T-helper 1 cell treated with Interleukin-12 subunit alpha and Interleukin-12 subunit beta and Interleukin-4 antibody, amounts not matched to agents 30 μg/mL and 1 μg/mL, for 36 hours (primary cell): ENCODE results near the gene FRS2.

Experiments
- H3K27ac Mint-ChIP-seq: one replicate; pipeline ENCODE4 v1.8.0; 2021; ENCODE audit warnings: mild to moderate bottlenecking, mixed read lengths
- H3K27me3 Mint-ChIP-seq: one replicate; pipeline ENCODE4 v1.8.0; 2021; ENCODE audit warnings: low read depth, mixed read lengths
- H3K36me3 Mint-ChIP-seq: one replicate; pipeline ENCODE4 v1.8.0; 2021; ENCODE audit warnings: low read depth, mixed read lengths
- H3K4me1 Mint-ChIP-seq: one replicate; pipeline ENCODE4 v1.8.0; 2021; ENCODE audit warnings: low read depth, mixed read lengths
- H3K4me3 Mint-ChIP-seq: one replicate; pipeline ENCODE4 v1.8.0; 2021; ENCODE audit warnings: mild to moderate bottlenecking, moderate library complexity, mixed read lengths
- H3K9me3 Mint-ChIP-seq: one replicate; pipeline ENCODE4 v1.8.0; 2021; ENCODE audit warnings: mixed read lengths

The FRS2 gene

GRCh38 chr12:69474456-69474855 is 4.3 kb downstream of the FRS2 start:
- Mint-ChIP-seq H3K36me3 (peaks cover 10% of the 10 kb centered on the region), H3K27ac (no peak overlapping the region), H3K4me1 (peaks cover 27% of the 10 kb centered on the region), H3K9me3 (no peaks in the 10 kb centered on the region), H3K4me3 (no peak overlapping the region), H3K27me3 (no peaks in the 10 kb centered on the region)

- H3K36me3 Mint-ChIP-seq, result peaks cover 8% of the 10 kb centered on the region
- peak overlapping the region; percentile 55 for H3K27ac Mint-ChIP-seq
- H3K9me3 Mint-ChIP-seq, result no peaks in the 10 kb centered on the region
- peaks cover 25% of the 10 kb centered on the region for H3K4me1 Mint-ChIP-seq
- no peak overlapping the region for H3K4me3 Mint-ChIP-seq
- H3K27me3 Mint-ChIP-seq, result no peaks in the 10 kb centered on the region
Measured at GRCh38 chr12:69475237-69475975, 5.2 kb downstream of the FRS2 start.

DNA sequence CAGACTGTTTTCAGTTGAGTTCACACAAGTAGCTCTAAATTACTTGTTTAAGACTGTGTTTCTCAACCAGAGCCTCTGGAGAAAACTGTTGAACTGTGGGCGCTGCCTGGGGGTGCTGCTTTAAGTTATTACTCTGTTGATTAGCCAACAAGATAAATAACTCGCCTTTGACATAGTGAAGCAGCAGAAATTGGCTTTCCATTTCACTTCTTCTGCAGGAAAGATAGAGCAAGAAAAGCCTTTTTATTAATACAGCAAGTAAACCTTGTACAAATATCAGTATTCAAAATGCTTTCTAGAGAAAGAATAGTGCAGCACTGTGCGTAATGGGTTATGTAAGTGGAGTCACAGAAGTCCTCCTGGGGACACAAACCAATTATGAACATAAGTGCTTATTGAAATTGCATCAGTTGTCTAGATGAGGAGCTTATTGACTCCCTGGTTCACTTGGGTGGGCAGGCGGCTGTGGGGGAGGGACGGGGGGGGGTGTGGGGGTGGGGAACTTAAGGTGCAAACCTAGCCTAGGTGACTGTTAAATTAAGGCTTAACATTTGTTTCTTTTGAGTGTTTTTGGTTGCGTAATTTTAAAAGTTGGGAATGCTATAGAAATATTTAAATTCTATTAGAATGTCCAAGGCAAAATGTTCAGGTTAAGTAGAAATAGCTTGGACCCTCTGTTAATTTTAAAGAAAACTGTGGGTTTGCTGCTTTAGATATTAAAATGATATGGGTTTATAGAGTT is 6.3 kb downstream of the FRS2 start:
- Mint-ChIP-seq H3K27me3 (no peaks in the 10 kb centered on the region), H3K36me3 (peaks cover 5% of the 10 kb centered on the region), H3K9me3 (no peaks in the 10 kb centered on the region), H3K4me1 (peaks cover 18% of the 10 kb centered on the region), H3K27ac (no peak overlapping the region), H3K4me3 (no peak overlapping the region)

GRCh38 chr12:69479675-69480074 is 9.5 kb downstream of the FRS2 start:
- H3K4me1 Mint-ChIP-seq, result peaks cover 11% of the 10 kb centered on the region
- no peak overlapping the region for H3K4me3 Mint-ChIP-seq
- no peak overlapping the region for H3K27ac Mint-ChIP-seq

DNA sequence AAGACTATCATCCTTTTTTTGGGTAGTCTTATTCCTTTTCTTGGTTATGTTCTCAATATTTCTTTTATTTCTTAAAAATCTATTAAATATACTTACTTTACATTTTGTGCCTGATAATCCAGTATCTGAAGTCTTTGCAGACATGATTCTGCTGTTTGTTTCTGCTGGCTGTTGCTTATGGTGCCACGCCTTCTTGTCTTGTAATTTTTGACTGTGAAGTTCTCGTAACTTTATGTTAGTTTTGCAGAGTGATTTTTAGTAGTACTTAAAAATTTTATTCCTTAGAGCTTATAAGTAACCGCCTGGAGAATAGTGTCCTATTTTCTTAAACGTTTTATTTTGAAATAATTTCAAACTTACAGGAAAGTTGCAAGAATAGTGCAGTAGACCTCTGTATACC is 10.5 kb downstream of the FRS2 start:
- H3K4me1 Mint-ChIP-seq, result peaks cover 10% of the 10 kb centered on the region
- peaks cover 5% of the 10 kb centered on the region for H3K36me3 Mint-ChIP-seq
- no peaks in the 10 kb centered on the region for H3K9me3 Mint-ChIP-seq
- H3K27me3 Mint-ChIP-seq, result no peaks in the 10 kb centered on the region
- H3K4me3 Mint-ChIP-seq, result no peak overlapping the region
- no peak overlapping the region for H3K27ac Mint-ChIP-seq

More at GRCh38 chr12:69479675-69480074, 9.5 kb downstream of the FRS2 start:
- H3K27me3 Mint-ChIP-seq, result no peaks in the 10 kb centered on the region
- peaks cover 5% of the 10 kb centered on the region for H3K36me3 Mint-ChIP-seq
- H3K9me3 Mint-ChIP-seq, result no peaks in the 10 kb centered on the region

- H3K4me1 Mint-ChIP-seq, result peaks cover 9% of the 10 kb centered on the region
- H3K27me3 Mint-ChIP-seq, result no peaks in the 10 kb centered on the region
- no peaks in the 10 kb centered on the region for H3K9me3 Mint-ChIP-seq
- peaks cover 5% of the 10 kb centered on the region for H3K36me3 Mint-ChIP-seq
- H3K27ac Mint-ChIP-seq, result no peak overlapping the region
- H3K4me3 Mint-ChIP-seq, result no peak overlapping the region
Measured at GRCh38 chr12:69481133-69481532, 10.9 kb downstream of the FRS2 start.

DNA sequence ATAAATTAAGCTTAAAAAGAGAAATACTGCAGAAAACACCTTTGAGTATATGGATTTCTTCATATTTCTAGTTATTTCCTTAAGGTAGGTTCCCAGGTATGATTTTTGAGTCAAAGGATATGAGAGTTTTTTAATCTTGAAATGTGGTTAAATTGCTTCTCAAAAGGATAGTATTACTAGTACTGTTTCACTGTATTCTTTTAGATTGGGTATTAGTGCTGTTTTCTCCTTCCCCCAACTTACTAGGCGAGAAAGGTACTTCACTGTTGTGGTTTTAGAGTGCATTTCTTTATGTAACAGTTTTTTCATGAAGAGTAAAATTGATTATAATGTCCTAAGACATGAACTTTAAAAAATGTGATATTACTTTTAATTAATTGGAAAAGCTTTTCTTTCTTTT is 13.5 kb downstream of the FRS2 start:
- Mint-ChIP-seq H3K36me3 (peaks cover 16% of the 10 kb centered on the region), H3K9me3 (peaks cover 6% of the 10 kb centered on the region), H3K4me1 (peaks cover 15% of the 10 kb centered on the region), H3K27ac (no peak overlapping the region), H3K4me3 (no peak overlapping the region), H3K27me3 (no peaks in the 10 kb centered on the region)

DNA sequence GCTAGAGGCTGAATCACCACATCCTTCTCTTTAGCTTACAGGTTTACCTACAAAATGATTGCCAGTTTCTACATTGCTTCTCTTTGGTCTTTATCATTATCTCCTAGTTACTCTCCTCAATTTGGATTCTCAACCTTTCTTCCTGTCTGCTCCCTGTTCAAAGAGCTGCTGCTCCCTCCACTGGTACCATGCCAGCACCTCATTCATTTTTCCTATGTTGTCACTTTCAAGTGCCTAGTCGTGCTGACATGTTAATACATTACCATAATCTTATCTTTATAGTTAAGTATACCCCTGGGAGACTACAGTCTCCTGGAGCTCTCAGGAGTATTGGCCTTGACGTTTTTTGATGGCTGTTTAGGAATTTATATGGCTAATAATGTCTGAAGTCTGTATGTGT is 14.2 kb downstream of the FRS2 start:
- peaks cover 6% of the 10 kb centered on the region for H3K9me3 Mint-ChIP-seq
- no peak overlapping the region for H3K27ac Mint-ChIP-seq

GRCh38 chr12:69490920-69491643 is 20.9 kb downstream of the FRS2 start:
- no peak overlapping the region for H3K4me3 Mint-ChIP-seq
- H3K36me3 Mint-ChIP-seq, result peaks cover 13% of the 10 kb centered on the region
- peaks cover 6% of the 10 kb centered on the region for H3K4me1 Mint-ChIP-seq
- H3K9me3 Mint-ChIP-seq, result peaks cover 6% of the 10 kb centered on the region
- no peak overlapping the region for H3K27ac Mint-ChIP-seq
- no peaks in the 10 kb centered on the region for H3K27me3 Mint-ChIP-seq

More for the DNA sequence above, 14.2 kb downstream of the FRS2 start:
- peaks cover 16% of the 10 kb centered on the region for H3K36me3 Mint-ChIP-seq
- peaks cover 15% of the 10 kb centered on the region for H3K4me1 Mint-ChIP-seq
- no peaks in the 10 kb centered on the region for H3K27me3 Mint-ChIP-seq
- no peak overlapping the region for H3K4me3 Mint-ChIP-seq

DNA sequence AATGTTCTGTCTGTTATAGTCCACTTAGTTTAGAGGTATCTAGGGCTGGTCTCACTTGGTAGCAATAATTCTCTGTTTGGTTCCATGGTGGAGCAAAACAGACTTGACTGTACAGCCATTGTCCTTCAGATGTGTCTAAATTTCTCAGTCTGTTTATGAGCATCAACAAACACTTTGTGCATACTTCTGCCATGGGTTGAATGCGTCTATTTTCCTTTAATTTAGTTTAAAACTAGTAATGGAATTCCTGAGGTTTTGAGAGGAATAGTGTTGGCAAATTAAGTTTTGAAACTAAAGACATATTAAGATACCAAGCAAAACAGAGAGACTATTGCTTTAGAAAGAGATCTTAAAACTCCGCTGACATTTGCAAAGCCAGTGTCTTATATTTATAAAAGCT is 22.6 kb downstream of the FRS2 start:
- no peak overlapping the region for H3K27ac Mint-ChIP-seq
- peaks cover 3% of the 10 kb centered on the region for H3K36me3 Mint-ChIP-seq
- peaks cover under 1% of the 10 kb centered on the region for H3K9me3 Mint-ChIP-seq
- H3K27me3 Mint-ChIP-seq, result no peaks in the 10 kb centered on the region
- H3K4me3 Mint-ChIP-seq, result no peak overlapping the region
- peaks cover 11% of the 10 kb centered on the region for H3K4me1 Mint-ChIP-seq

GRCh38 chr12:69495071-69495470 is 24.9 kb downstream of the FRS2 start:
- H3K9me3 Mint-ChIP-seq, result no peaks in the 10 kb centered on the region
- peaks cover 6% of the 10 kb centered on the region for H3K36me3 Mint-ChIP-seq
- peaks cover 14% of the 10 kb centered on the region for H3K4me1 Mint-ChIP-seq
- no peak overlapping the region for H3K27ac Mint-ChIP-seq
- no peaks in the 10 kb centered on the region for H3K27me3 Mint-ChIP-seq
- H3K4me3 Mint-ChIP-seq, result no peak overlapping the region

DNA sequence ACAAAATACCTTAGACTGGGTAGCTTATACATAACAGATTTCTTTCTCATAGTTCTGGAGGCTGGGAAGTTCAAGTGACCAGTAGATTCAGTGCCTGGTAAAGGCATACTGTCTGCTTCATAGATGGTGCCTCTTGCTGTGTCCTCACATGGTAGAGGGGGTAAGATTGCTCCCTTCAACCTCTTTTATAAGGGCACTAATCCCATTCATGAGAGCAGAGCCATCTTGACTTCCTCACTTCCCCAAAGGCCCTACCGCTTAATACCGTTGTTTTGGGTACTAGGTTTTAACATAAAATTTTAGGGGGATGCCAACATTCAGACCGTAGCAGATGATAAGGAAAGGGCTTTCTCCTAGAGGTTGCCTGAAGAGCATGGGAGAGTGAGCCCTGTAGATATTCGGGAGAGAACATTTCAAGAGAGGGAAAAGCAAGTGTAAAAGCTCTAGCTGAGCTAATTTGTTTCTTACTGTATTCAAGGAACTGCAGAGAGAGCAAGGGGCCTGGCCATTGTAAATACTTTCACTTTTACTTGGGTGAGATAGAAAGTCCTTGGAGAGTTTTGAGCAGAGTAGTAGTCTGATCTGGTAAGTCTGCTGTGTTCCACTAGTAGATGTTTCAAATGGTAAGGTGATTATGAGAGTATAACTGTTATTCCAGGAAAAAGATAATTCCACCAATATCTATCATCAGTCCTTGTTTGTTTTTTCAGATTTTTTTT is 27.3 kb downstream of the FRS2 start:
- Mint-ChIP-seq H3K4me1 (peaks cover 14% of the 10 kb centered on the region), H3K4me3 (no peak overlapping the region)

DNA sequence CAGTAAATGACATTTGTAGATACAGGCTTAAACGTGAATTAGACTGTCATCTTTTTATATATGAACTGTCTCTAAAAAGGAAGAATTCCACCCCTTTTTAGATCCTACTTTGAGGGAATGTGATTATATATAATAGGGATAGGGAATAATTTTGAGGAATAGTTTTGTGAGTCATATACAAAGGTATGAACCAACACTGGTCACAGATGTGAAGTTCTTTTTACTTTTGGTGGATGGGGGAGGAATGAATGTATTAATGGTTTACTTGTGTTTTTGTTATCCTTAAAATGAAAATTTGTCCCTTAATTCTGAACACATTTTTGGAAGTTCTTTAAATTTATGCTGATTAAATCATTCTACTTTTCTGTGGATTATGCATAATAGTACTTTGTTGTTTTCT is 30.4 kb downstream of the FRS2 start:
- H3K36me3 Mint-ChIP-seq, result peaks cover 4% of the 10 kb centered on the region
- H3K27ac Mint-ChIP-seq, result no peak overlapping the region
- H3K27me3 Mint-ChIP-seq, result no peaks in the 10 kb centered on the region
- no peak overlapping the region for H3K4me3 Mint-ChIP-seq
- no peaks in the 10 kb centered on the region for H3K9me3 Mint-ChIP-seq
- peaks cover 21% of the 10 kb centered on the region for H3K4me1 Mint-ChIP-seq

More for the DNA sequence above, 27.3 kb downstream of the FRS2 start:
- peaks cover 4% of the 10 kb centered on the region for H3K36me3 Mint-ChIP-seq
- H3K9me3 Mint-ChIP-seq, result no peaks in the 10 kb centered on the region
- no peak overlapping the region for H3K27ac Mint-ChIP-seq
- H3K27me3 Mint-ChIP-seq, result no peaks in the 10 kb centered on the region

GRCh38 chr12:69501154-69501895 is 31.1 kb downstream of the FRS2 start:
- peaks cover 4% of the 10 kb centered on the region for H3K36me3 Mint-ChIP-seq
- H3K9me3 Mint-ChIP-seq, result no peaks in the 10 kb centered on the region
- no peak overlapping the region for H3K4me3 Mint-ChIP-seq
- no peak overlapping the region for H3K27ac Mint-ChIP-seq
- H3K27me3 Mint-ChIP-seq, result no peaks in the 10 kb centered on the region
- H3K4me1 Mint-ChIP-seq, result peaks cover 21% of the 10 kb centered on the region
